ENCODE measurements around the gene NATD1. TPM values are rescaled to one million over a fixed set of nuclear protein-coding genes. Genes with fewer than 3 reads are reported as not detected.

The NATD1 gene
- total RNA-seq, 1 donor from 2014 or later: 15.2 TPM

GRCh38 chr17:21272881-21273792 lies 19.9 kb upstream of the NATD1 start:
- DNase-seq (ENCODE audit: low read depth): no peak
- no peak overlapping the region for H3K4me3 ChIP-seq (ENCODE audit: low read depth, low read length)
- no peak for TF ChIP-seq CTCF (IDR thresholded peaks at IDR 0.05; ENCODE audit: insufficient read depth, low read length, poor library complexity, severe bottlenecking)
- H3K27me3 ChIP-seq (ENCODE audit: control insufficient read depth, insufficient read depth, low read length): no peaks in the 10 kb centered on the region
- no peaks in the 10 kb centered on the region for H3K36me3 ChIP-seq (ENCODE audit: control insufficient read depth, insufficient read depth, low read length)

- Histone ChIP-seq H3K36me3 (ENCODE audit: control insufficient read depth, insufficient read depth, low read length) (no peaks in the 10 kb centered on the region), H3K27me3 (ENCODE audit: control insufficient read depth, insufficient read depth, low read length) (no peaks in the 10 kb centered on the region), H3K4me3 (ENCODE audit: low read depth, low read length) (no peak overlapping the region)
- TF ChIP-seq CTCF (IDR thresholded peaks at IDR 0.05; ENCODE audit: insufficient read depth, low read length, poor library complexity, severe bottlenecking): no peak
- DNase-seq (ENCODE audit: low read depth): no peak
Observed at GRCh38 chr17:21272250-21272649, 19.0 kb upstream of the NATD1 start.

DNA sequence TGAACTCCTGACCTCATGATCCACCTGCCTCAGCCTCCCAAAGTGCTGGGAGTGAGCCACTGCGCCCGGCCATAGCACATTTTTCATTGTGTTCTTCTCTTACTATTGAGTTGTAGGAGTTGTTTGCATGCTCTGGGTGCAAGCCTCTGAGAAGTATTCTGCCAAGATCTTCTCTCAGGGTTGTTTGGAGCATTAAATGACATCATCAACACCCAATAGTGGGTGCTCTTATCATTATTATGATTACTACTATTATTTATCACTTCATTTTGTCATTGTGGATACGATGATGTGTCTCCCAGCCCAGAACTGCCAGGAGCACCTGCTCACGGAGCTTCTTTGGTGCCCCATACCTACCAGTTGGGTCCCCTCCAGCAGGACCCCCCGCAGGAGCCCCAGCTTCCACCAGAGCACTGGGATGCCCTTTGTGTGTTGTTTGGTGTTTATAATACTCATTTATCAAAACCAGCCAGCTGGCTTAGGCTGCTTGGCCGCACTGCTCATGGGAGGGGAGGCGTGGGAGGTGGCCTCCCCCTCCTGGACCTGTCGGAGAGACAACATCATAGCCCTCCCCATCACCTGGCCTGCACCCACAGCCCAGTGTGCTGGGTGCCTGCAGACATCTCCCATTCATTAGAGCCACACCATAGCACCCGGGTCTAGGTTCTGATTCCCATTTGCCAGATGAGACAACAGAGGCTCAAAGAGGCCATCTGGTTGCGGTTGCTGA lies 18.4 kb upstream of the NATD1 start:
- Histone ChIP-seq H3K4me3 (ENCODE audit: low read depth, low read length) (no peak overlapping the region), H3K36me3 (ENCODE audit: control insufficient read depth, insufficient read depth, low read length) (no peaks in the 10 kb centered on the region), H3K27me3 (ENCODE audit: control insufficient read depth, insufficient read depth, low read length) (no peaks in the 10 kb centered on the region)
- no peak for DNase-seq (ENCODE audit: low read depth)
- TF ChIP-seq CTCF (IDR thresholded peaks at IDR 0.05; ENCODE audit: insufficient read depth, low read length, poor library complexity, severe bottlenecking): no peak

DNA sequence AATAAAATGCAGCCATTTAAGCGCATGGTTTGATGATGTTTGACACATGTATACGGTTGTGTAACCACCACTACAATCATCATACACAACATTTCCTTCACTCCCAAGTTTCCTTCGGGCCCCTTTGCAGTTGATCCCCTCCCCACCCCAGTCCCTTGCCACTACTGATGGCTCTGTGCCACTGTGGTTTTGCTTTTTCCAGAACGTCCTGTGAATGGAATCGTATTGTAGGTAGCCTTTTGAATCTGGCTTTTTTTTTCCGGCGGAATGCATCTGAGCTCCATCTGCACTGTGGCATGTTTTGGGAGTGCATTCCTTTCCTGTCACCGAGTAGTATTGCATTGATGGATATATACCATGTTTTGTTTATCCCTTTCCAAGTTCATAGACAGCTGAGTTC lies 16.2 kb upstream of the NATD1 start:
- Histone ChIP-seq H3K27me3 (ENCODE audit: control insufficient read depth, insufficient read depth, low read length) (no peaks in the 10 kb centered on the region), H3K36me3 (ENCODE audit: control insufficient read depth, insufficient read depth, low read length) (no peaks in the 10 kb centered on the region), H3K4me3 (ENCODE audit: low read depth, low read length) (no peak overlapping the region)
- no peak for DNase-seq (ENCODE audit: low read depth)
- no peak for TF ChIP-seq CTCF (IDR thresholded peaks at IDR 0.05; ENCODE audit: insufficient read depth, low read length, poor library complexity, severe bottlenecking)

DNA sequence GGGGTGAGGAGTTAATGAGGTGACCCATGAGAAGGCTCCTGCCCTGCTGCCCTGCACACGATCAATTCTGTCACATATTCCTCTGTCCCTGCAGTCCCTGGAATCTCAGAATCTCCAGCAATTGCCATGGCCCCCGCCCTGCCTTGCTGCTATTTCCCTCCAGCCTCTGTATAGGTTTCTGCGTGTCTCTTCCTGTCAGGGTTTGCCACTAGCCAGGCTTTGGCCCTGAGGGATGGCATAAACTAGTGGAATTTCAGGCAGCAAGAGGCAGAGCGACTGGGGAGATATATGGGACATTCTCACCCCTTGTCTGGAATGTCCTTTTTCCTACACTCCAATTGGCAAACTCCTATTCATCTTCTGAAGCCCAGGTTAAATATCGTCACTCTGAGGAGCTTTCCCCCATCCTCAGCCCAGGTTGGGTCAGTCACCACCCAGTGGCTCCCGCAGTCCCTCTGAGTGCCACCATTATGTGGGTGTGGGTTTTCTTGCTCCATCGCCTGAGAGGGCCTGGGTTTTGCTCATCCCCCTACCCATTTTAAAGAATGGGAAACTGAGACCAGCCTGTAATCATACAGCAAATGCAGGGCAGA lies 15.5 kb upstream of the NATD1 start:
- Histone ChIP-seq H3K4me3 (ENCODE audit: low read depth, low read length) (no peak overlapping the region), H3K36me3 (ENCODE audit: control insufficient read depth, insufficient read depth, low read length) (no peaks in the 10 kb centered on the region), H3K27me3 (ENCODE audit: control insufficient read depth, insufficient read depth, low read length) (no peaks in the 10 kb centered on the region)
- no peak for TF ChIP-seq CTCF (IDR thresholded peaks at IDR 0.05; ENCODE audit: insufficient read depth, low read length, poor library complexity, severe bottlenecking)
- no peak for DNase-seq (ENCODE audit: low read depth)
